H1 (cell line): ENCODE measurements around the gene IFIT5.

Experiments
- ATF3 ChIP-seq: IDR thresholded peaks from 2 replicates; pipeline ENCODE4 v1.6.1; 2011; ENCODE audit warnings: low read depth, mild to moderate bottlenecking, low read length; ENCODE audit not compliant: insufficient read depth
- BRCA1 ChIP-seq: IDR thresholded peaks from 2 replicates; pipeline ENCODE4 v1.6.1; 2012; ENCODE audit warnings: low read depth, low read length, improper control_type of control experiment
- CTCF ChIP-seq, 3 experiments: IDR thresholded peaks; 1 replicate in 2 of 3; 2 replicates in 1 of 3; pipeline versions ENCODE4 v1.5.1 to v1.6.1; 2011; ENCODE audit warnings: low read length in 3 of 3, mild to moderate bottlenecking in 3 of 3, inconsistent platforms in 2 of 3, low read depth in 1 of 3, moderate library complexity in 1 of 3; ENCODE audit not compliant: insufficient read depth in 1 of 3; ENCODE audit errors: control extremely low read depth in 1 of 3
- HDAC6 ChIP-seq: IDR thresholded peaks from one replicate; pipeline ENCODE4 v1.7.1; 2012; ENCODE audit warnings: low read depth, mild to moderate bottlenecking, inconsistent platforms, low read length, moderate library complexity
- MAFK ChIP-seq: IDR thresholded peaks from 2 replicates; pipeline ENCODE4 v1.6.1; 2012; ENCODE audit warnings: low read depth, mild to moderate bottlenecking, improper control_type of control experiment, low read length
- POLR2AphosphoS5 ChIP-seq: IDR thresholded peaks from 2 replicates; pipeline ENCODE4 v1.6.1; 2011; ENCODE audit warnings: low read depth, low read length

GRCh38 chr10:89468191-89468965, 54.0 kb downstream of the IFIT5 start:
- TF ChIP-seq HDAC6 (no peak), ATF3 (no peak), MAFK (no peak), POLR2AphosphoS5 (no peak), CTCF (IDR thresholded peaks at IDR 0.05; ENCODE audit: control extremely low read depth in 1 of 3, insufficient read depth in 1 of 3, low read depth in 1 of 3, low read length in 3 of 3) (no peak), BRCA1 (no peak)
